B cell (primary cell): ENCODE measurements around the gene PSMD11. TPM values are rescaled to one million over a fixed set of nuclear protein-coding genes. Genes with fewer than 3 reads are reported as not detected.

ENCODE experiments used
- ATAC-seq: fragments of 200-7000 bp; cut with Tn5 transposase; one replicate; pipeline ENCODE4 v1.10.0; 2021; ENCODE audit warnings: low read depth, mild to moderate bottlenecking, moderate number of reproducible peaks, moderate library complexity
- CTCF ChIA-PET: fragments of 350-600 bp; sonication (Branson Sonifier 250); formaldehyde crosslinking; loops from one replicate; lab custom pipeline; 2021; ENCODE audit warnings: antibody characterized with exemption, inconsistent platforms; lab: Charles Lee
- POLR2A ChIA-PET: fragments of 350-600 bp; sonication (Branson Sonifier 250); formaldehyde crosslinking; loops from one replicate; lab custom pipeline; 2021; ENCODE audit warnings: antibody characterized with exemption; lab: Charles Lee
- DNase-seq: peaks from one replicate; pipeline ENCODE4 v3.0.0; 2013
- H2AFZ ChIP-seq: 2 replicates; pipeline ENCODE4 v1.6.1; 2012; ENCODE audit warnings: mild to moderate bottlenecking, low read depth, low read length; ENCODE audit not compliant: insufficient read depth, poor library complexity, severe bottlenecking
- H3K27ac ChIP-seq, 2 donors: 1 replicate in 1 of 2; 2 replicates in 1 of 2; pipeline ENCODE4 v1.5.1; 2012 to 2013; ENCODE audit warnings: low read length in 2 of 2, mild to moderate bottlenecking in 2 of 2, moderate library complexity in 1 of 2
- H3K27me3 ChIP-seq, 4 experiments: fragments of 200-600 bp in 1 of 4; sonication (generic) in 1 of 4; replicated peaks in 1 of 4; 1 replicate in 2 of 4; 2 replicates in 2 of 4; pipeline versions ENCODE4 v1.6.1 to v1.7.0; 2013 to 2016; ENCODE audit warnings: low read length in 3 of 4, mild to moderate bottlenecking in 2 of 4, mixed read lengths in 1 of 4, moderate library complexity in 1 of 4; ENCODE audit not compliant: insufficient read depth in 4 of 4, control insufficient read depth in 3 of 4; ENCODE audit errors: control extremely low read depth in 1 of 4
- H3K36me3 ChIP-seq, 2 experiments: replicated peaks in 1 of 2; 1 replicate in 1 of 2; 2 replicates in 1 of 2; pipeline versions ENCODE4 v1.6.1 to v1.7.1; 2013; ENCODE audit warnings: low read length in 1 of 2; ENCODE audit not compliant: insufficient read depth in 2 of 2, control insufficient read depth in 1 of 2; ENCODE audit errors: control extremely low read depth in 1 of 2, extremely low read depth in 1 of 2
- H3K4me1 ChIP-seq, 2 donors: fragments of 200-600 bp in 1 of 2; sonication (generic) in 1 of 2; 1 replicate in 1 of 2; 2 replicates in 1 of 2; pipeline versions ENCODE4 v1.5.1 to v1.6.1; 2013 to 2017; ENCODE audit warnings: low read length in 2 of 2; ENCODE audit not compliant: control insufficient read depth in 2 of 2, insufficient read depth in 2 of 2
- H3K4me2 ChIP-seq: replicated peaks from 2 replicates; pipeline ENCODE3; 2012; ENCODE audit warnings: mild to moderate bottlenecking, low read depth, low read length; ENCODE audit not compliant: poor library complexity, severe bottlenecking
- H3K4me3 ChIP-seq, 5 experiments: fragments of 200-600 bp in 1 of 5; sonication (generic) in 1 of 5; 1 replicate in 3 of 5; 2 replicates in 2 of 5; pipeline versions ENCODE4 v1.5.1 to v1.7.0; 2011 to 2016; ENCODE audit warnings: low read length in 4 of 5, mild to moderate bottlenecking in 4 of 5, low read depth in 2 of 5, control low read depth in 1 of 5, moderate library complexity in 1 of 5; ENCODE audit not compliant: insufficient read depth in 1 of 5; ENCODE audit errors: control extremely low read depth in 1 of 5, extremely low read depth in 1 of 5
- H3K79me2 ChIP-seq: fragments of 200-600 bp; sonication (generic); one replicate; pipeline ENCODE4 v1.6.0; 2016; ENCODE audit warnings: low read length; ENCODE audit not compliant: control insufficient read depth, insufficient read depth
- H3K9ac ChIP-seq: fragments of 200-600 bp; sonication (generic); 2 replicates; pipeline ENCODE4 v1.6.1; 2017; ENCODE audit warnings: mild to moderate bottlenecking, low read length, moderate library complexity
- H3K9me3 ChIP-seq, 3 donors: one replicate each; pipeline versions ENCODE4 v1.6.1 to v1.7.1; 2013; ENCODE audit warnings: low read length in 2 of 3; ENCODE audit not compliant: control insufficient read depth in 2 of 3, insufficient read depth in 1 of 3; ENCODE audit errors: control extremely low read depth in 1 of 3
- H4K20me1 ChIP-seq: 2 replicates; pipeline ENCODE4 v1.6.0; 2012; ENCODE audit warnings: mild to moderate bottlenecking, low read length; ENCODE audit not compliant: insufficient read depth, control insufficient read depth, poor library complexity, severe bottlenecking
- H3K27ac Mint-ChIP-seq: one replicate; pipeline ENCODE4 v1.8.0; 2021; ENCODE audit warnings: mixed read lengths
- H3K27me3 Mint-ChIP-seq: one replicate; pipeline ENCODE4 v1.8.0; 2021; ENCODE audit warnings: mixed read lengths
- H3K4me1 Mint-ChIP-seq: one replicate; pipeline ENCODE4 v1.8.0; 2021; ENCODE audit warnings: mixed read lengths
- H3K4me3 Mint-ChIP-seq: one replicate; pipeline ENCODE4 v1.8.0; 2021; ENCODE audit warnings: mixed read lengths
- H3K9me3 Mint-ChIP-seq: one replicate; pipeline ENCODE4 v1.8.0; 2022; ENCODE audit warnings: mixed read lengths; ENCODE audit not compliant: insufficient read depth
- EZH2 ChIP-seq: IDR thresholded peaks from 2 replicates; pipeline ENCODE4 v1.6.1; 2012; ENCODE audit warnings: borderline replicate concordance, low read depth, mild to moderate bottlenecking, moderate library complexity, low read length; ENCODE audit not compliant: insufficient read depth, poor library complexity, severe bottlenecking
- whole genome bisulfite sequencing: methylation state at CpG from one replicate; pipeline ENCODE4 v1.1.5; 2013; ENCODE audit warnings: missing lambda C conversion rate; ENCODE audit not compliant: insufficient coverage; 5-methylcytosine and 5-hydroxymethylcytosine counted together
- intact Hi-C: fragments of 100-400 bp; cut with micrococcal nuclease; formaldehyde crosslinking; loops from one replicate; pipeline ENCODE4 v1.10.0; 2022
- polyA plus RNA-seq: library from polyadenylated mRNA; depleted of rRNA; stranded (reverse); fragments of >200 nt; gene quantifications from 2 replicates; pipeline ENCODE4 v1.2.3, GENCODE V29; 2012
- total RNA-seq, 2 donors: library from RNA; stranded (reverse); fragments of 120-200 nt in 1 of 2; gene quantifications; 1 replicate in 1 of 2; 2 replicates in 1 of 2; pipeline versions ENCODE4 v1.2.3 to v1.2.4, GENCODE V29; 2013 to 2022
- TF ChIP-seq, protein P1 (sequence below): fragments of 200-600 bp; IDR thresholded peaks from one replicate; pipeline ENCODE4 v1.8.0; 2022; ENCODE audit warnings: antibody characterized with exemption, mild to moderate bottlenecking

Gene PSMD11
- total and polyA plus RNA-seq, 2 donors (not counting 1 experiment from before 2014, with no cell fraction given) = 23.8 to 73.4 TPM

DNA sequence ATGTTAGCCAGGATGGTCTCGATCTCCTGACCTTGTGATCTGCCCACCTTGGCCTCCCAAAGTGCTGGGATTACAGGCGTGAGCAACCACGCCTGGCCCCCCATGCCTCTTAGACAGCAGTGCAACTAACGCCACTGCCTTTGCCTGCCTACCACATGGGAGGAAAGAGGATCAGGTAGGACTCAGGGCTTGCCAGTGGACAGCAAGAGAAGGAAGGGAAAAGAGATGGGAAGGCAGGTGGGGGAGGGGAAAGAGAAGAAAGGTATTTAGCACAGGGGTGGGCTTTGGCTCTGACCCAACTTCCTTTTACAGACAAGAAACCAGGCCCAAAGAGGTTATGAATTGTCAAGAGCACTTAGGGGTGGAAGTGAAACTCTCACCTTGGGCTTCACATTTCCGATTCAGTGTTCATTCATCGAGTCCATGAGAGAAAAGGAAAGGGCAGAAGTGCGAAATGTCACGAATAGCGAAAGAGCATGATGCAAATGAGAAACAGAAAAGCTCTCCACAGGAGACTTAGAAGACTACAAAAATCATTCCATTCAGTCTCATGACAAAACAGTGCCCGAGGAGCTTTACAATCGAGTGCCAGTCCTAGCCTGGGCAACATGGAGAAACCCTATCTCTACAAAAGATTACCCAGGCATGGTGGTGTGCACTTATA, 78.8 kb downstream of the PSMD11 start:
- peak overlapping the region; percentile 89 to 94 for H3K27ac ChIP-seq
- peak; percentile 68 for ATAC-seq
- no peaks in the 10 kb centered on the region for H4K20me1 ChIP-seq
- H2AFZ ChIP-seq = no peak overlapping the region
- Mint-ChIP-seq H3K4me1 (peaks cover 74% of the 10 kb centered on the region), H3K27ac (peak overlapping the region; percentile 72), H3K9me3 (no peaks in the 10 kb centered on the region), H3K4me3 (peak overlapping the region; percentile 64), H3K27me3 (no peaks in the 10 kb centered on the region)
- CTCF ChIA-PET = interaction anchor here (0.7 to 4.5 kb wide), 10 partner anchors 11 to 136 kb away, joined by 3 to 74 read pairs (median 6); partner anchors contain the start of gene CDK5R1
- H3K4me1 ChIP-seq = peaks cover 76 to 82% of the 10 kb centered on the region in 2 donors
- H3K4me2 ChIP-seq = peak overlapping the region; percentile 74
- DNase-seq = peak; percentile 90
- peak overlapping the region in 3 of 5 experiments; percentile 9 to 41 (median 20) for H3K4me3 ChIP-seq
- no peaks in the 10 kb centered on the region for H3K36me3 ChIP-seq
- WGBS = 43% methylated on average over 5 of the region's 11 CpGs
- H3K9ac ChIP-seq = peak overlapping the region; percentile 52
- peaks cover 0 to 4% (median 0%) of the 10 kb centered on the region in 3 donors for H3K9me3 ChIP-seq
- POLR2A ChIA-PET = interaction anchor here (0.6 to 2.1 kb wide), 8 partner anchors 32 to 1030 kb away, joined by 3 to 13 read pairs (median 8); partner anchors contain the start of gene CDK5R1
- intact Hi-C loops = loop anchor here (1.0 to 5.0 kb wide), 4 partner anchors 20 to 84 kb away; no protein-coding TSS in a partner anchor
- no peaks in the 10 kb centered on the region for H3K79me2 ChIP-seq
- TF ChIP-seq EZH2 = no peak
- TF ChIP-seq, protein P1, sequence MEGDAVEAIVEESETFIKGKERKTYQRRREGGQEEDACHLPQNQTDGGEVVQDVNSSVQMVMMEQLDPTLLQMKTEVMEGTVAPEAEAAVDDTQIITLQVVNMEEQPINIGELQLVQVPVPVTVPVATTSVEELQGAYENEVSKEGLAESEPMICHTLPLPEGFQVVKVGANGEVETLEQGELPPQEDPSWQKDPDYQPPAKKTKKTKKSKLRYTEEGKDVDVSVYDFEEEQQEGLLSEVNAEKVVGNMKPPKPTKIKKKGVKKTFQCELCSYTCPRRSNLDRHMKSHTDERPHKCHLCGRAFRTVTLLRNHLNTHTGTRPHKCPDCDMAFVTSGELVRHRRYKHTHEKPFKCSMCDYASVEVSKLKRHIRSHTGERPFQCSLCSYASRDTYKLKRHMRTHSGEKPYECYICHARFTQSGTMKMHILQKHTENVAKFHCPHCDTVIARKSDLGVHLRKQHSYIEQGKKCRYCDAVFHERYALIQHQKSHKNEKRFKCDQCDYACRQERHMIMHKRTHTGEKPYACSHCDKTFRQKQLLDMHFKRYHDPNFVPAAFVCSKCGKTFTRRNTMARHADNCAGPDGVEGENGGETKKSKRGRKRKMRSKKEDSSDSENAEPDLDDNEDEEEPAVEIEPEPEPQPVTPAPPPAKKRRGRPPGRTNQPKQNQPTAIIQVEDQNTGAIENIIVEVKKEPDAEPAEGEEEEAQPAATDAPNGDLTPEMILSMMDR = no peak
- H3K27me3 ChIP-seq = no peaks in the 10 kb centered on the region
